IMR-90 (cell line): ENCODE measurements around the gene MPRIP. TPM values are rescaled to one million over a fixed set of nuclear protein-coding genes. Genes with fewer than 3 reads are reported as not detected.

ENCODE experiments used
- ATAC-seq: fragments of 200-7000 bp; cut with Tn5 transposase; 2 replicates; pipeline ENCODE4 v1.9.1; 2020; ENCODE audit warnings: low read depth, mild to moderate bottlenecking, moderate library complexity
- BruUV-seq: library from RNA; stranded (reverse); fragments of 400-500 nt; replicated peaks from 2 replicates; lab custom pipeline; 2021; lab: Mats Ljungman, UMichigan
- CTCF ChIA-PET: fragments of 300-600 bp; formaldehyde crosslinking; extraction: SDS; loops from one replicate; lab custom pipeline; 2021; ENCODE audit warnings: antibody characterized with exemption; lab: Yijun Ruan, JAX
- POLR2A ChIA-PET: fragments of 300-600 bp; sonication (Branson Sonifier 250); formaldehyde crosslinking; loops from one replicate; lab custom pipeline; 2022; ENCODE audit warnings: antibody characterized with exemption; ENCODE audit not compliant: unreplicated experiment; lab: Charles Lee
- DNase-seq: peaks from one replicate; pipeline ENCODE4 v3.0.0; 2013
- H2AFZ ChIP-seq: replicated peaks from 2 replicates; pipeline ENCODE3; 2013; ENCODE audit warnings: low read length, mild to moderate bottlenecking; ENCODE audit not compliant: poor library complexity
- H2AK5ac ChIP-seq: 2 replicates; pipeline ENCODE4 v1.6.1; 2013; ENCODE audit warnings: low read depth, low read length, inconsistent platforms
- H2AK9ac ChIP-seq: replicated peaks from 2 replicates; pipeline ENCODE3; 2013; ENCODE audit warnings: mild to moderate bottlenecking, low read depth, low read length, moderate library complexity; ENCODE audit not compliant: poor library complexity
- H2BK120ac ChIP-seq: 2 replicates; pipeline ENCODE4 v1.6.1; 2013; ENCODE audit warnings: low read depth, low read length, inconsistent platforms
- H2BK15ac ChIP-seq: 3 replicates; pipeline ENCODE4 v1.6.1; 2013; ENCODE audit warnings: low read depth, low read length, inconsistent platforms
- H2BK20ac ChIP-seq: 2 replicates; pipeline ENCODE4 v1.6.1; 2013; ENCODE audit warnings: low read depth, mild to moderate bottlenecking, inconsistent platforms, low read length, moderate library complexity
- H2BK5ac ChIP-seq: 2 replicates; pipeline ENCODE4 v1.6.1; 2013; ENCODE audit warnings: mild to moderate bottlenecking, low read depth, low read length, inconsistent platforms; ENCODE audit not compliant: poor library complexity, severe bottlenecking
- H3K14ac ChIP-seq: replicated peaks from 2 replicates; pipeline ENCODE4 v1.6.1; 2013; ENCODE audit warnings: low read depth, low read length, inconsistent platforms
- H3K18ac ChIP-seq: 2 replicates; pipeline ENCODE4 v1.6.1; 2013; ENCODE audit warnings: low read depth, low read length, control low read depth
- H3K23ac ChIP-seq: 2 replicates; pipeline ENCODE4 v1.6.1; 2013; ENCODE audit warnings: low read depth, low read length, inconsistent platforms
- H3K27ac ChIP-seq: 2 replicates; pipeline ENCODE4 v1.5.1; 2013; ENCODE audit warnings: mild to moderate bottlenecking, control low read depth, low read length; ENCODE audit not compliant: insufficient read depth
- H3K27me3 ChIP-seq: 2 replicates; pipeline ENCODE4 v1.6.1; 2013; ENCODE audit warnings: low read length; ENCODE audit not compliant: control insufficient read depth, insufficient read depth
- H3K36me3 ChIP-seq: 2 replicates; pipeline ENCODE4 v1.6.1; 2013; ENCODE audit warnings: low read length, mixed read lengths; ENCODE audit not compliant: control insufficient read depth, insufficient read depth
- H3K4ac ChIP-seq: 2 replicates; pipeline ENCODE4 v1.6.1; 2013; ENCODE audit warnings: low read depth, low read length, inconsistent platforms
- H3K4me1 ChIP-seq: 2 replicates; pipeline ENCODE4 v1.6.1; 2013; ENCODE audit warnings: low read length, mixed read lengths; ENCODE audit not compliant: control insufficient read depth, insufficient read depth
- H3K4me2 ChIP-seq: 2 replicates; pipeline ENCODE4 v1.6.1; 2013; ENCODE audit warnings: low read depth, mild to moderate bottlenecking, control low read depth, low read length, moderate library complexity
- H3K4me3 ChIP-seq: 2 replicates; pipeline ENCODE4 v1.5.1; 2013; ENCODE audit warnings: low read depth, mild to moderate bottlenecking, control low read depth, low read length, moderate library complexity; ENCODE audit not compliant: insufficient read depth
- H3K56ac ChIP-seq: 2 replicates; pipeline ENCODE4 v1.6.1; 2013; ENCODE audit warnings: low read length, inconsistent platforms; ENCODE audit not compliant: insufficient read depth; ENCODE audit errors: extremely low read depth
- H3K79me1 ChIP-seq, 2 experiments: 2 replicates each; pipeline ENCODE4 v1.6.1; 2013; ENCODE audit warnings: low read length in 2 of 2, inconsistent platforms in 1 of 2, low read depth in 1 of 2
- H3K9ac ChIP-seq: 2 replicates; pipeline ENCODE4 v1.6.1; 2013; ENCODE audit warnings: low read depth, low read length, control low read depth
- H3K9me1 ChIP-seq: 2 replicates; pipeline ENCODE4 v1.6.1; 2013; ENCODE audit warnings: low read length, inconsistent platforms; ENCODE audit not compliant: insufficient read depth
- H3K9me3 ChIP-seq: 2 replicates; pipeline ENCODE4 v1.6.1; 2013; ENCODE audit warnings: low read length; ENCODE audit not compliant: control insufficient read depth, insufficient read depth
- H4K20me1 ChIP-seq: 2 replicates; pipeline ENCODE4 v1.6.1; 2013; ENCODE audit warnings: low read length, inconsistent platforms; ENCODE audit not compliant: insufficient read depth
- H4K5ac ChIP-seq: 2 replicates; pipeline ENCODE4 v1.6.1; 2013; ENCODE audit warnings: mild to moderate bottlenecking, low read depth, low read length, control low read depth
- H4K8ac ChIP-seq, 2 experiments: 2 replicates each; pipeline ENCODE4 v1.6.1; 2013; ENCODE audit warnings: low read depth in 2 of 2, low read length in 2 of 2, control low read depth in 1 of 2, inconsistent platforms in 1 of 2
- H4K91ac ChIP-seq: 2 replicates; pipeline ENCODE4 v1.6.1; 2013; ENCODE audit warnings: low read depth, low read length, inconsistent platforms; ENCODE audit not compliant: insufficient read depth
- BHLHE40 ChIP-seq: fragments of 150-350 bp; IDR thresholded peaks from 2 replicates; pipeline ENCODE4 v1.6.1; 2016; ENCODE audit warnings: mild to moderate bottlenecking, low read depth, low read length
- CEBPB ChIP-seq: IDR thresholded peaks from 2 replicates; pipeline ENCODE4 v1.6.1; 2012; ENCODE audit warnings: low read depth, low read length, improper control_type of control experiment
- CHD1 ChIP-seq: IDR thresholded peaks from 2 replicates; pipeline ENCODE4 v1.6.1; 2012; ENCODE audit warnings: low read depth, low read length, improper control_type of control experiment
- CTCF ChIP-seq: conservative IDR thresholded peaks from 2 replicates; pipeline ENCODE4 v1.5.1; 2012; ENCODE audit warnings: mild to moderate bottlenecking, low read depth, low read length, improper control_type of control experiment
- ELK1 ChIP-seq: fragments of 150-350 bp; IDR thresholded peaks from 2 replicates; pipeline ENCODE4 v1.6.1; 2016; ENCODE audit warnings: low read depth, mild to moderate bottlenecking, low read length, moderate library complexity, borderline replicate concordance
- FOS ChIP-seq: fragments of 150-350 bp; IDR thresholded peaks from 2 replicates; pipeline ENCODE4 v1.6.1; 2016; ENCODE audit warnings: low read depth, low read length
- MAFK ChIP-seq: IDR thresholded peaks from 2 replicates; pipeline ENCODE4 v1.6.1; 2012; ENCODE audit warnings: low read depth, low read length, improper control_type of control experiment
- MAZ ChIP-seq: IDR thresholded peaks from 2 replicates; pipeline ENCODE4 v1.6.1; 2012; ENCODE audit warnings: low read depth, mild to moderate bottlenecking, low read length, improper control_type of control experiment, moderate library complexity, borderline replicate concordance
- MXI1 ChIP-seq: IDR thresholded peaks from 2 replicates; pipeline ENCODE4 v1.6.1; 2012; ENCODE audit warnings: low read depth, mild to moderate bottlenecking, low read length, moderate library complexity, borderline replicate concordance
- NFE2L2 ChIP-seq: fragments of 150-350 bp; IDR thresholded peaks from 2 replicates; pipeline ENCODE4 v1.6.1; 2016; ENCODE audit warnings: low read depth, mild to moderate bottlenecking, low read length
- POLR2A ChIP-seq: IDR thresholded peaks from 2 replicates; pipeline ENCODE4 v1.6.1; 2012; ENCODE audit warnings: mild to moderate bottlenecking, low read depth, low read length
- RAD21 ChIP-seq: IDR thresholded peaks from 2 replicates; pipeline ENCODE4 v1.6.1; 2012; ENCODE audit warnings: low read length, improper control_type of control experiment
- RCOR1 ChIP-seq: IDR thresholded peaks from 2 replicates; pipeline ENCODE4 v1.6.1; 2012; ENCODE audit warnings: mild to moderate bottlenecking, low read length, improper control_type of control experiment; ENCODE audit not compliant: insufficient replicate concordance
- USF2 ChIP-seq: fragments of 150-350 bp; IDR thresholded peaks from 2 replicates; pipeline ENCODE4 v1.6.1; 2017; ENCODE audit warnings: mild to moderate bottlenecking, antibody characterized with exemption, low read length, low read depth
- WGBS, 2 experiments: methylation state at CpG; one replicate each; pipeline versions ENCODE4 v1.1.5 to v1.1.7; 2013; ENCODE audit warnings: missing lambda C conversion rate in 2 of 2; ENCODE audit not compliant: insufficient read length in 1 of 2; ENCODE audit errors: extremely low coverage in 2 of 2; 5-methylcytosine and 5-hydroxymethylcytosine counted together
- dilution Hi-C: fragments of 300-500 bp; cut with HindIII; formaldehyde crosslinking; loops from one replicate; pipeline ENCODE4 v1.14.3; 2018; ENCODE audit warnings: low sequenced_read_pairs; ENCODE audit not compliant: unreplicated experiment
- in situ Hi-C: fragments of 300-500 bp; cut with MboI; formaldehyde crosslinking; loops from 3 replicates; pipeline ENCODE4 v1.14.3; 2019; ENCODE audit warnings: low sequenced_read_pairs, inconsistent platforms, mixed read lengths
- intact Hi-C: fragments of 100-400 bp; cut with micrococcal nuclease; formaldehyde crosslinking; loops from 2 replicates; pipeline ENCODE4 v1.10.0; 2022
- polyA plus RNA-seq, 3 experiments: library from polyadenylated mRNA; depleted of rRNA; stranded (reverse); fragments of >200 nt; gene quantifications; 2 replicates each; pipeline ENCODE4 v1.2.3, GENCODE V29; 2012; ENCODE audit warnings: low replicate concordance in 1 of 3
- total RNA-seq: library from RNA; depleted of rRNA; stranded (reverse); fragments of >200 nt; gene quantifications from 2 replicates; pipeline ENCODE4 v1.2.3, GENCODE V29; 2012

The MPRIP gene
- total and polyA plus RNA-seq, 2 of the 4 experiments (the other 2 are of a cell fraction), result 111 to 149 TPM

GRCh38 chr17:17220529-17220928, 178.3 kb downstream of the MPRIP start:
- H3K9me3 ChIP-seq, result no peaks in the 10 kb centered on the region
- no TSS peak for BruUV-seq
- no peak overlapping the region for H3K4me3 ChIP-seq
- no peak overlapping the region for H4K8ac ChIP-seq
- no peak overlapping the region for H3K4me2 ChIP-seq
- H2BK120ac ChIP-seq, result no peak overlapping the region
- DNase-seq (no peak), ATAC-seq (no peak)
- H4K5ac ChIP-seq, result no peak overlapping the region
- H4K91ac ChIP-seq, result no peak overlapping the region
- no peak overlapping the region for H3K23ac ChIP-seq
- WGBS, 2 experiments, result 100% methylated on average over 3 of the region's 8 CpGs; no CpG with 5 or more reads in 1 of the 2 experiments
- TF ChIP-seq MAFK (no peak), CEBPB (no peak), USF2 (no peak), CTCF (no peak), POLR2A (no peak), CHD1 (no peak), ELK1 (no peak), FOS (no peak), MAZ (no peak), NFE2L2 (no peak), RCOR1 (no peak), RAD21 (no peak), MXI1 (no peak), BHLHE40 (no peak)
- peaks cover 3 to 49% of the 10 kb centered on the region in 2 experiments; a peak in 3 of 4 replicates for H3K79me1 ChIP-seq
- no peak overlapping the region for H3K14ac ChIP-seq
- H4K20me1 ChIP-seq, result peaks cover 18% of the 10 kb centered on the region
- H2BK5ac ChIP-seq, result no peak overlapping the region
- H3K27me3 ChIP-seq, result no peaks in the 10 kb centered on the region
- H3K4ac ChIP-seq, result no peak overlapping the region
- CTCF ChIA-PET, result no interaction called here
- no peak overlapping the region for H2AFZ ChIP-seq
- no peak overlapping the region for H3K18ac ChIP-seq
- H2BK20ac ChIP-seq, result no peak overlapping the region
- H3K9me1 ChIP-seq, result 0 out of 2 replicates have a peak, but pooled peaks cover 8% of the 10 kb centered on the region
- in situ Hi-C loops (no loop called here), intact Hi-C loops (no loop called here), dilution Hi-C loops (no loop called here)
- H2AK9ac ChIP-seq, result no peak overlapping the region
- H3K56ac ChIP-seq, result no peak overlapping the region
- H3K9ac ChIP-seq, result no peak overlapping the region
- POLR2A ChIA-PET, result no interaction called here
- no peaks in the 10 kb centered on the region for H3K4me1 ChIP-seq
- H2AK5ac ChIP-seq, result no peak overlapping the region
- no peak overlapping the region for H2BK15ac ChIP-seq
- peaks cover 89% of the 10 kb centered on the region for H3K36me3 ChIP-seq
- H3K27ac ChIP-seq, result no peak overlapping the region
